Heart right ventricle (tissue), 16 donors: ENCODE measurements around the gene CSNK1D. TPM values are rescaled to one million over a fixed set of nuclear protein-coding genes. Genes with fewer than 3 reads are reported as not detected.

Source experiments
- ATAC-seq, 8 donors: fragments of 200-7000 bp; cut with Tn5 transposase; one replicate each; pipeline ENCODE4 v1.9.1; 2020; ENCODE audit warnings: mild to moderate bottlenecking in 8 of 8, moderate library complexity in 8 of 8, moderate number of reproducible peaks in 1 of 8
- DNase-seq, 2 donors: peaks; one replicate each; pipeline ENCODE4 v3.0.0-alpha.2; 2020
- H3K27ac ChIP-seq, 10 donors: fragments of 200-600 bp; sonication (generic) in 2 of 10; one replicate each; pipeline versions ENCODE4 v1.5.0 to v1.8.0; 2020 to 2022; ENCODE audit warnings: mild to moderate bottlenecking in 3 of 10
- H3K27me3 ChIP-seq, 7 donors: fragments of 200-600 bp; one replicate each; pipeline ENCODE4 v1.8.0; 2021 to 2022; ENCODE audit warnings: mild to moderate bottlenecking in 2 of 7
- H3K36me3 ChIP-seq, 9 donors: fragments of 200-600 bp; sonication (generic) in 1 of 9; one replicate each; pipeline versions ENCODE4 v1.5.0 to v1.8.0; 2020 to 2022; ENCODE audit warnings: mild to moderate bottlenecking in 2 of 9
- H3K4me1 ChIP-seq, 9 donors: fragments of 200-600 bp; sonication (generic) in 1 of 9; one replicate each; pipeline versions ENCODE4 v1.5.0 to v1.8.0; 2020 to 2022; ENCODE audit warnings: mild to moderate bottlenecking in 4 of 9
- H3K4me3 ChIP-seq, 10 donors: fragments of 200-600 bp; sonication (generic) in 2 of 10; one replicate each; pipeline versions ENCODE4 v1.5.0 to v1.8.0; 2020 to 2022; ENCODE audit warnings: mild to moderate bottlenecking in 7 of 10, moderate library complexity in 2 of 10
- H3K9me3 ChIP-seq, 11 donors: fragments of 200-600 bp in 10 of 11; sonication (generic) in 2 of 11; one replicate each; pipeline versions ENCODE4 v1.5.0 to v1.8.0; 2013 to 2022; ENCODE audit warnings: mild to moderate bottlenecking in 2 of 11, control low read depth in 1 of 11, moderate library complexity in 1 of 11
- CTCF ChIP-seq, 9 donors: fragments of 200-600 bp; sonication (generic) in 2 of 9; IDR thresholded peaks; one replicate each; pipeline versions ENCODE4 v1.5.0 to v1.8.0; 2021 to 2022; ENCODE audit warnings: antibody characterized with exemption in 9 of 9, mild to moderate bottlenecking in 5 of 9, moderate library complexity in 1 of 9
- WGBS, 2 donors: extraction: QIAGEN DNeasy Blood & Tissue Kit; methylation state at CpG; one replicate each; pipeline ENCODE4 v1.1.7; 2013; ENCODE audit warnings: inconsistent platforms in 1 of 2; 5-methylcytosine and 5-hydroxymethylcytosine counted together
- intact Hi-C, 10 donors: fragments of 100-400 bp; cut with DNase I; formaldehyde crosslinking; loops; one replicate each; pipeline versions ENCODE4 v1.11.1 to v1.14.2; 2022
- polyA plus RNA-seq, 2 donors: library from polyadenylated mRNA; stranded (reverse); fragments of 200-250 nt; gene quantifications; one replicate each; pipeline ENCODE4 v1.2.3, GENCODE V29; 2013
- total RNA-seq, 10 donors: library from RNA; stranded (reverse); fragmentation: NEBNext Ultra II Directional in 3 of 10; extraction: Animal tissue kit (Norgen Biotek cat#: 25700) in 3 of 10; gene quantifications; one replicate each; pipeline versions ENCODE4 v1.2.1 to v1.2.4, GENCODE V29; 2021 to 2023
- donor health status: Arrhythmogenic right ventricular cardiomyopathy.
- donor health status: ischemic (EF 13 %, LVEDD 7.1; RV severe dilation, severe dysfunction).
- donor health status: healthy with polysubstance abuse.
- donor health status: DM: no; HTN: yes; CAD: no.
- donor health status: DM: no; HTN: no; CAD: no.
- donor health status: ischemic (EF 25% LVEDD 6.9; RV normal size, moderate dysfunction).
- donor health status: ischemic (EF 25% LVEDD 5.7; RV mildly dilated, moderate dysfunction).
- donor health status: healthy.
- donor health status: DM: yes; HTN: yes; CAD: no.
- donor health status: Ischemic cardiomyopathy.
- donor health status: ischemic (EF 35%, LVEDD 5.7; RV mildly dilated, moderate dysfunction).
- donor health status: nonischemic (EF 11% LVEDD 7.7; RV severe dilation, severe dysfunction).
- donor health status: DM: yes; HTN: yes; CAD: no.
- donor health status: PGD.
- donor health status: ischemic (EF 29% LVEDD 5.4; RV normal size, mild dysfunction).
- donor health status: nonischemic (EF 23%, LVEDD 6.1; RV moderate dilation, normal function).

CSNK1D gene
- total and polyA plus RNA-seq, 12 donors: 54.4 to 72.7 (median 66.8) TPM

DNA sequence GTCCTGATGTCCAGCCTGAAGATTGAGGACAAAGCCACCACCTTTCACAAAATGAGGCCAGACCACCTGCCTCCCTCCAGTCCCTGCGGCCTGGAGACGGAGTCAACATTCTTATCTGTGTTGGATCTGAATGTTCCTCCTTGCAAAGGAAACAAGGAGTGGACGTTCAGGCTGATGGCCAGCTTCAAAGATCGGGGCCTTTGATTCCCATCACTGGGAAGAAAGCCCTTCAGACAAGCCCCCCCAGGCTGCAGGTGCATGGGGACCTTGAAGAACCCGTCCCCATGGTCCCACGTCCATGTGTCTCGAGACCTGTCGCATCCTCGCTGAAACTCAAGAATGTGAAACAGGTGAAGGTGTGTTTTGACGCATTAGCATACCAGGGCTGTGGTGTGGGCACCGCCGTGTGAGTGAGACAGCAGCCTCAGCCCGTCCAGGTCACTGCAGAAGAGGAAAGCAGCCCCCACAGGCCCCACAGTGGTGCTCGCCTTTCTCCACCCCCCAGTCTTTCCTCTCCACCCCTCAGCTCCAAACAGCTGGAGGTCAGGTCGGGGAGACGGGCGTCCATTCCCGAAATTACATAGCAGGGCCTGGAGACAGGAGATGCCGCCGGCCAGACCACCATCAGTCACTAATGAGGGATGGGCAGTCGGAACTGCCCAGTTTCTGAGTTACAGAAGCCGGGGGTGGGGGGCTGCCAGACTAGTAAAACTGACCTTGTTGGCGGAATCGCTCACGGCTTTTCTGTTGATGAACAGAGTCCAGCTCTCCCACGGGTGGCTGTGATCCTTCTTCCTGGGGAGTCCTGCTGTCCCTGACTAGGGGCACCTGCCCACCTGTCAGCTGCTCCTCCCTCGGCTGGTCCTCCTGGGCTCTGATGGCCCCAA lies 877 bp upstream of the CSNK1D start:
- ATAC-seq (no peak), DNase-seq (no peak)
- Histone ChIP-seq H3K4me1 (peaks cover 14 to 48% (median 39%) of the 10 kb centered on the region in 9 donors), H3K4me3 (peak overlapping the region; percentile 61 to 96 (median 88)), H3K9me3 (no peaks in the 10 kb centered on the region), H3K36me3 (peaks cover 0 to 32% (median 9%) of the 10 kb centered on the region in 9 donors), H3K27me3 (no peaks in the 10 kb centered on the region), H3K27ac (peak overlapping the region in 9 of 10 donors; percentile 93 to 100 (median 98))
- intact Hi-C loops: loop anchor here in 2 of 10 donors (5.0 kb wide), 1 partner anchor 37 kb away; no protein-coding TSS in a partner anchor
- WGBS, 2 donors: 75 to 77% methylated on average over 27 of the region's 27 CpGs
- TF ChIP-seq CTCF (IDR thresholded peaks at IDR 0.05): no peak

- no peaks in the 10 kb centered on the region for H3K27me3 ChIP-seq
- H3K36me3 ChIP-seq: peaks cover 0 to 46% (median 9%) of the 10 kb centered on the region in 9 donors
- intact Hi-C loops: loop anchor here in 4 of 10 donors (1.0 to 5.0 kb wide), 5 partner anchors 16 to 35 kb away; no protein-coding TSS in a partner anchor
- peak overlapping the region; percentile 86 to 100 (median 98) for H3K27ac ChIP-seq
- peak overlapping the region; percentile 61 to 96 (median 88) for H3K4me3 ChIP-seq
- peaks cover 20 to 60% (median 56%) of the 10 kb centered on the region in 9 donors for H3K4me1 ChIP-seq
- DNase-seq: peak; percentile 59
- no peaks in the 10 kb centered on the region for H3K9me3 ChIP-seq
- TF ChIP-seq CTCF (IDR thresholded peaks at IDR 0.05): no peak
- WGBS, 2 donors: 1% methylated on average over 42 to 55 of the region's 57 CpGs
- peak; percentile 41 to 65 (median 52) for ATAC-seq
These were observed 789 bp downstream of the CSNK1D start for GRCh38 chr17:82272495-82273326.

GRCh38 chr17:82271401-82271800 lies 2.1 kb downstream of the CSNK1D start:
- Histone ChIP-seq H3K4me3 (peak overlapping the region in 2 of 10 donors; percentile 61 to 96), H3K4me1 (peaks cover 27 to 73% (median 69%) of the 10 kb centered on the region in 9 donors), H3K27me3 (no peaks in the 10 kb centered on the region), H3K27ac (peak overlapping the region in 3 of 10 donors; percentile 20 to 99 (median 23)), H3K9me3 (no peaks in the 10 kb centered on the region), H3K36me3 (peaks cover 0 to 54% (median 11%) of the 10 kb centered on the region in 9 donors)
- ATAC-seq (no peak), DNase-seq (no peak)
- WGBS, 2 donors: 56 to 64% methylated on average over 6 of the region's 6 CpGs
- no peak for TF ChIP-seq CTCF (IDR thresholded peaks at IDR 0.05)
- intact Hi-C loops: loop anchor here in 2 of 10 donors (5.0 kb wide), 1 partner anchor 34 kb away; no protein-coding TSS in a partner anchor

DNA sequence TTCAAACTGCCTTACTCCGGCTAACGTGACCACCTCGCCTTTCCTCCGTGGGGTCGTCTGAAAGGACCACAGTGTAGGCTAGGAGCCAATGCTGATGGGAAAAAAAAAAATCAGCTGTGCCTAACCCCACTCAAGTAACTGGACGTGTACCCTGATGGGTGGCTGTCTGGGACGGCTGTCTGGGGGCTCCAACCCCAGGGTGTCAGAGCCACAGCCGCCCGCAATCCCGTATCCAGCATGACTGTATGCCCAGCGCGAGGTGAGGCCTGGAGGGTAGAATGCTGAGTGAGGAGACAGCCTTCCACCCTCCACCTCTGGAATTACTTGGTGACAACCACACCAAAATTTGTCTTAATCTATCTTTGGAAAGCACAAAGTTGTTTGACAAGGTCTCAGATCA lies 2.8 kb downstream of the CSNK1D start:
- peaks cover 27 to 81% (median 76%) of the 10 kb centered on the region in 9 donors for H3K4me1 ChIP-seq

More for the DNA sequence above, 2.8 kb downstream of the CSNK1D start:
- no peak for DNase-seq
- ATAC-seq: no peak
- TF ChIP-seq CTCF (IDR thresholded peaks at IDR 0.05): no peak
- H3K4me3 ChIP-seq: no peak overlapping the region
- H3K36me3 ChIP-seq: peaks cover 0 to 61% (median 18%) of the 10 kb centered on the region in 9 donors
- WGBS, 2 donors: 79 to 83% methylated on average over 12 of the region's 12 CpGs
- peak overlapping the region in 1 of 10 donors; percentile 23 for H3K27ac ChIP-seq
- no peaks in the 10 kb centered on the region for H3K27me3 ChIP-seq
- intact Hi-C loops: loop anchor here in 2 of 10 donors (5.0 kb wide), 1 partner anchor 33 kb away; no protein-coding TSS in a partner anchor
- H3K9me3 ChIP-seq: no peaks in the 10 kb centered on the region
